GM23338 (cell line): ENCODE results near the gene MYO3B. TPM values are rescaled to one million over a fixed set of nuclear protein-coding genes. Genes with fewer than 3 reads are reported as not detected.
"Not testable (repeated sequence)": the region's sequence is repeated elsewhere in the genome, so short reads cannot be mapped to it uniquely, and the experiment has no call there.

ENCODE experiments used
- ATAC-seq: fragments of 200-7000 bp; cut with Tn5 transposase; 3 replicates; pipeline ENCODE4 v1.9.1; 2020
- DNase-seq: peaks from one replicate; pipeline ENCODE4 v3.0.0-alpha.2; 2015; ENCODE audit warnings: low spot score
- H2AFZ ChIP-seq: fragments of 200-600 bp; sonication (generic); 2 replicates; pipeline ENCODE4 v1.8.0; 2016; ENCODE audit warnings: antibody characterized with exemption, mild to moderate bottlenecking, moderate library complexity
- H3F3A ChIP-seq: fragments of 200-600 bp; sonication (generic); replicated peaks from 2 replicates; pipeline ENCODE4 v1.8.0; 2017; ENCODE audit warnings: antibody characterized with exemption, mixed run types, low read depth
- H3K27ac ChIP-seq: fragments of 200-600 bp; sonication (generic); 2 replicates; pipeline ENCODE4 v1.6.1; 2016; ENCODE audit warnings: low read depth
- H3K27me3 ChIP-seq: fragments of 200-600 bp; sonication (generic); 2 replicates; pipeline ENCODE4 v1.8.0; 2016; ENCODE audit warnings: mild to moderate bottlenecking, mixed run types, moderate library complexity; ENCODE audit not compliant: insufficient read depth
- H3K36me3 ChIP-seq: fragments of 200-600 bp; sonication (generic); 2 replicates; pipeline ENCODE4 v1.8.0; 2016; ENCODE audit warnings: mild to moderate bottlenecking; ENCODE audit not compliant: insufficient read depth
- H3K4me1 ChIP-seq: fragments of 200-600 bp; sonication (generic); 2 replicates; pipeline ENCODE4 v1.8.0; 2016; ENCODE audit warnings: mild to moderate bottlenecking, moderate library complexity; ENCODE audit not compliant: insufficient read depth
- H3K4me2 ChIP-seq: fragments of 200-600 bp; sonication (generic); 2 replicates; pipeline ENCODE4 v1.7.1; 2017; ENCODE audit warnings: mixed run types
- H3K4me3 ChIP-seq: fragments of 200-600 bp; sonication (generic); 2 replicates; pipeline ENCODE4 v1.6.1; 2016; ENCODE audit warnings: mixed run types
- H3K79me2 ChIP-seq: fragments of 200-600 bp; sonication (generic); replicated peaks from 2 replicates; pipeline ENCODE4 v1.8.0; 2017; ENCODE audit warnings: mild to moderate bottlenecking; ENCODE audit not compliant: insufficient read depth
- H3K9me2 ChIP-seq: fragments of 200-600 bp; sonication (generic); 2 replicates; pipeline ENCODE4 v1.8.0; 2017; ENCODE audit not compliant: insufficient read depth
- H4K20me1 ChIP-seq: fragments of 200-600 bp; sonication (generic); replicated peaks from 2 replicates; pipeline ENCODE4 v1.8.0; 2017; ENCODE audit warnings: mild to moderate bottlenecking; ENCODE audit not compliant: insufficient read depth
- H3K27ac Mint-ChIP-seq: 2 replicates; pipeline ENCODE4 v1.8.0; 2020; ENCODE audit warnings: inconsistent platforms, mild to moderate bottlenecking, moderate library complexity, mixed read lengths
- H3K27me3 Mint-ChIP-seq: 3 replicates; pipeline ENCODE4 v1.8.0; 2022; ENCODE audit warnings: low read depth, mild to moderate bottlenecking, moderate library complexity, mixed read lengths, inconsistent platforms; ENCODE audit not compliant: insufficient read depth, poor library complexity
- H3K36me3 Mint-ChIP-seq: 3 replicates; pipeline ENCODE4 v1.8.0; 2021; ENCODE audit warnings: low read depth, mild to moderate bottlenecking, inconsistent platforms, moderate library complexity, mixed read lengths
- H3K4me1 Mint-ChIP-seq: 3 replicates; pipeline ENCODE4 v1.8.0; 2020; ENCODE audit warnings: mild to moderate bottlenecking, inconsistent platforms, mixed read lengths
- H3K4me3 Mint-ChIP-seq: 3 replicates; pipeline ENCODE4 v1.8.0; 2021; ENCODE audit warnings: moderate library complexity, mild to moderate bottlenecking, inconsistent platforms, mixed read lengths
- H3K9me3 Mint-ChIP-seq: 3 replicates; pipeline ENCODE4 v1.8.0; 2020; ENCODE audit warnings: moderate library complexity, mild to moderate bottlenecking, inconsistent platforms, mixed read lengths
- CTCF ChIP-seq, 2 experiments: fragments of 200-600 bp in 1 of 2; sonication (generic) in 1 of 2; conservative IDR thresholded peaks; 2 replicates each; pipeline versions ENCODE4 v1.5.1 to v1.6.1; 2016 to 2017; ENCODE audit warnings: antibody characterized with exemption in 2 of 2, low read depth in 2 of 2, mild to moderate bottlenecking in 2 of 2, moderate library complexity in 1 of 2
- ETS1 ChIP-seq: IDR thresholded peaks from 2 replicates; pipeline ENCODE4 v1.6.1; 2016; ENCODE audit warnings: antibody characterized with exemption
- JUNB ChIP-seq: IDR thresholded peaks from one replicate; pipeline ENCODE4 v1.6.1; 2016; ENCODE audit warnings: antibody characterized with exemption; ENCODE audit not compliant: unreplicated experiment
- NANOG ChIP-seq: IDR thresholded peaks from 2 replicates; pipeline ENCODE4 v1.6.1; 2016; ENCODE audit warnings: antibody characterized with exemption, borderline replicate concordance
- POLR2AphosphoS5 ChIP-seq: IDR thresholded peaks from 2 replicates; pipeline ENCODE4 v1.6.1; 2016; ENCODE audit warnings: antibody characterized with exemption, low read depth
- ZNF114 ChIP-seq: fragments of 250-450 bp; sonication (Bioruptor Pico); IDR thresholded peaks from 2 replicates; pipeline ENCODE4 v1.5.0; 2020; ENCODE audit warnings: mild to moderate bottlenecking, moderate library complexity
- ZNF331 ChIP-seq: fragments of 250-450 bp; sonication (Bioruptor Pico); IDR thresholded peaks from 2 replicates; pipeline ENCODE4 v1.5.0; 2020; ENCODE audit warnings: low read depth, mild to moderate bottlenecking, moderate library complexity
- ZNF462 ChIP-seq: fragments of 250-450 bp; sonication (Bioruptor Pico); IDR thresholded peaks from 2 replicates; pipeline ENCODE4 v1.5.0; 2020; ENCODE audit warnings: mild to moderate bottlenecking, moderate library complexity
- polyA plus RNA-seq: library from polyadenylated mRNA; unstranded; fragments of >200 nt; fragmentation: Nextera tagmentation; extraction: Ambion mirVana; gene quantifications from 2 replicates; pipeline ENCODE4 v1.2.1, GENCODE V29; 2016
- total RNA-seq: library from RNA; depleted of rRNA; stranded (reverse); fragments of >200 nt; shearing (Covaris generic); gene quantifications from 2 replicates; pipeline ENCODE4 v1.2.3, GENCODE V29; 2014

Gene MYO3B
- total and polyA plus RNA-seq, 2 experiments from 2014 or later: 0.42 TPM; not detected in 1

GRCh38 chr2:170548304-170548703 lies 370.4 kb downstream of the MYO3B start:
- Histone ChIP-seq H3K36me3 (peaks cover 8% of the 10 kb centered on the region; the same call in 1 of the 2 replicates), H4K20me1 (no peaks in the 10 kb centered on the region), H3K9me2 (no peaks in the 10 kb centered on the region; the same call in 1 of the 2 replicates), H3K79me2 (no peaks in the 10 kb centered on the region), H3K4me1 (no peaks in the 10 kb centered on the region), H2AFZ (no peak overlapping the region), H3K27ac (no peak overlapping the region), H3K4me2 (no peak overlapping the region), H3F3A (no peaks in the 10 kb centered on the region), H3K4me3 (no peak overlapping the region), H3K27me3 (no peaks in the 10 kb centered on the region)
- DNase-seq (no peak), ATAC-seq (no peak)
- H3K36me3 Mint-ChIP-seq: peaks cover 17% of the 10 kb centered on the region
- peaks cover 3% of the 10 kb centered on the region for H3K27me3 Mint-ChIP-seq
- TF ChIP-seq ZNF462 (CRISPR knock-in tag): no peak
- TF ChIP-seq POLR2AphosphoS5: no peak
- no peak for TF ChIP-seq JUNB
- no peak for TF ChIP-seq NANOG
- TF ChIP-seq ZNF114 (CRISPR knock-in tag): no peak
- no peak overlapping the region for H3K27ac Mint-ChIP-seq
- no peak overlapping the region for H3K4me3 Mint-ChIP-seq
- H3K4me1 Mint-ChIP-seq: no peaks in the 10 kb centered on the region
- peaks cover 39% of the 10 kb centered on the region for H3K9me3 Mint-ChIP-seq

GRCh38 chr2:170550501-170550900 lies 372.6 kb downstream of the MYO3B start:
- DNase-seq (no peak), ATAC-seq (no peak)
- Mint-ChIP-seq H3K4me3 (no peak overlapping the region), H3K36me3 (peaks cover 20% of the 10 kb centered on the region), H3K27me3 (peaks cover 3% of the 10 kb centered on the region), H3K9me3 (peaks cover 39% of the 10 kb centered on the region), H3K4me1 (no peaks in the 10 kb centered on the region), H3K27ac (no peak overlapping the region)
- no peaks in the 10 kb centered on the region for H4K20me1 ChIP-seq
- TF ChIP-seq ZNF114 (CRISPR knock-in tag) (no peak), ZNF331 (CRISPR knock-in tag) (no peak), CTCF (conservative IDR thresholded peaks at IDR 0.05; ENCODE audit: low read depth in 2 of 2) (no peak), JUNB (no peak), ETS1 (no peak)
- no peaks in the 10 kb centered on the region for H3K4me1 ChIP-seq
- peaks cover 8% of the 10 kb centered on the region; the same call in 1 of the 2 replicates for H3K36me3 ChIP-seq
- no peaks in the 10 kb centered on the region for H3F3A ChIP-seq
- no peaks in the 10 kb centered on the region for H3K79me2 ChIP-seq
- no peaks in the 10 kb centered on the region for H3K27me3 ChIP-seq
- H3K4me2 ChIP-seq: no peak overlapping the region
- no peak overlapping the region for H3K4me3 ChIP-seq
- no peak overlapping the region for H3K27ac ChIP-seq
- H2AFZ ChIP-seq: no peak overlapping the region; the same call in 1 of the 2 replicates
- no peaks in the 10 kb centered on the region for H3K9me2 ChIP-seq

GRCh38 chr2:170551899-170552298 lies 374.0 kb downstream of the MYO3B start:
- not testable (repeated sequence) for H3K4me2 ChIP-seq, H3K27me3 ChIP-seq, H3K79me2 ChIP-seq, ATAC-seq, H3F3A ChIP-seq, DNase-seq, H2AFZ ChIP-seq, H3K27ac Mint-ChIP-seq, H4K20me1 ChIP-seq, H3K4me1 ChIP-seq, H3K27me3 Mint-ChIP-seq, H3K36me3 ChIP-seq, H3K4me3 Mint-ChIP-seq, H3K4me1 Mint-ChIP-seq, H3K4me3 ChIP-seq, H3K9me2 ChIP-seq, H3K27ac ChIP-seq
- Mint-ChIP-seq H3K9me3 (peaks cover 32% of the 10 kb centered on the region), H3K36me3 (peaks cover 20% of the 10 kb centered on the region)
